HG03439 (cell line): Measurements from ENCODE around the gene MYRFL.

Experiments used
- ATAC-seq: cut with Tn5 transposase; IDR thresholded peaks from one replicate; pipeline ENCODE4 v1.9.1; 2021; ENCODE audit warnings: mild to moderate bottlenecking, moderate library complexity; ENCODE audit not compliant: unreplicated experiment

MYRFL gene

DNA sequence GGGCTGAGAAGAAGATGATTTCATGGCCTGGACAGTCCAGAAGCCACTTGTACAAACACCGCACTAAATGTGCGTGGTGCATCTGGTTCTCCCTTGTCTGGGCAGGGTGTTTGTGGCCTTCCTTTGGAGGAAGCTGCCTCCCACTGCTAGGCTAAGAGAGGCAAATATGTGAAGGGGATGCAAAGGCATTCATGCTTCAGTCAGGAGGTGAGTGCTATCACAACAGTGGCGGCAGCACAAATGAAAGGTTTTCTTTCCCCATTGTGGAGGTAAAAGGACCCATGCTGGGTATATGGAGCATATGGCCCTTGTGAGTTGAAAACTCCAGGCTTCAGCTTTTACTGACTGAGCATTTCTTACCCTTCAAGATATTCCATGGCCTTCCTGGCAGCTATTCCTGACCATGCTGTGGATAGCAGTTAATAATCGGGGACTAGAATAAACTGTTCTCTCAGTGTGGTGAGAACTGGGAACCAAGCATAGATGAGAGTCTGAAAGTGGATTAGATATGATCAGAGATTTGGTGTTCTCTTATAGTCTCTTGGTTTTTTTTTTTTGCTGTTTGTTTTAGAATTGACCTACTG, 69.9 kb downstream of the MYRFL start:
- ATAC-seq: no peak

DNA sequence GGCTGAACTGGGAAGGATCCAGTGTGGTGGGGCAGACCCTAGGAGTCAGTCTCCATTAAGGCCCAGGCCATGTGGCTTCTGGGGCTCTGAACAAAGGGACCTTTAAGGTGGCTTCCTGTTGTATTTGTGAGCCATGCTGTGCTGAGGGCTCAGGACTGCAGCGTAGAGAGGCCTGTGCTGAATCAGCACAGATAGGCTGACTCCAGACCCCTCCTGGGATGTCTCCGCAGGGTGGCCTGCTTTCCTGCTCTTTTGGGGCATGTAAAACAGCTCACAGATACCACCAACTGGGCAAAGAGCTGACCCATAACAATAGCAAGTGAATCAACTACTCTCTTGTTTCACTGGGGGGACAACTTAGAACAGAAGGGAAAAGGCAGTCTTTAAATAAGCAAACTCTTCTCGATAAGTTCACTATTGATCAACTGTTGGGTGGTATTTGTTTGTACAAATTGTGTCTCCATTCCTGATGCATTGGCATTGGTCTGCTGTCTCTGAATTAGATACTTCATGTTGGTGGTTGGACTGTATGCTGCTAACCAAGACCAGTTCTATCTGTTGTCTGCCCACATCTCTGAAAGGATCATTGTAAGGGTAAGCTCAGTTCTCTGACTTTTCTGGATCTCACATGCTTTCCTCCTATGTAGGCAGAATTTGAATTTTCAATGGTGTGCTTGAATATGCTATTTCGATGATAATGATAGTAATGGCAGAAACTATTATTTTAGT, 71.8 kb downstream of the MYRFL start:
- no peak for ATAC-seq

- no peak for ATAC-seq
These were observed 72.7 kb downstream of the MYRFL start for GRCh38 chr12:69897744-69898143.

DNA sequence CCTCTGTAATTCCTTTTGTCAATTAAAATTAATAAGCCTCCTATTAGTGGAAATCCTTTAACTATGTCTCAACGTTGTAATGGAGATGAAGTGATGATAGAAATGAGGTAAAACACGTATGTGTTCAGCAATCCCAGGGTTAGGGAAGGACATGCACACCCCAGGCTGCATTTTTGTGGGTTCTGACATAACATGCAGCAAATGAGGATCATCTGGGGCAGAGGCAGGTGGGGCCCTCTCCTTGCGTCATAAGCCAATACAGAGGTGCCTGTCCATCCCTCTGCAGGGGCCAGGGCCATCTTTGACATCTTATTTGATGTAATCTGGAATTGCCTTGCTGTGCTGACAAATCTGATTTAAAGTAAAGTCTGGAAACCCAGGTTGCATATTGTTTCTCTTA, 73.2 kb downstream of the MYRFL start:
- ATAC-seq: no peak

- peak; percentile 91 for ATAC-seq
These were observed 75.7 kb downstream of the MYRFL start for GRCh38 chr12:69900720-69901131.

GRCh38 chr12:69901221-69901905, 76.3 kb downstream of the MYRFL start:
- ATAC-seq: no peak

DNA sequence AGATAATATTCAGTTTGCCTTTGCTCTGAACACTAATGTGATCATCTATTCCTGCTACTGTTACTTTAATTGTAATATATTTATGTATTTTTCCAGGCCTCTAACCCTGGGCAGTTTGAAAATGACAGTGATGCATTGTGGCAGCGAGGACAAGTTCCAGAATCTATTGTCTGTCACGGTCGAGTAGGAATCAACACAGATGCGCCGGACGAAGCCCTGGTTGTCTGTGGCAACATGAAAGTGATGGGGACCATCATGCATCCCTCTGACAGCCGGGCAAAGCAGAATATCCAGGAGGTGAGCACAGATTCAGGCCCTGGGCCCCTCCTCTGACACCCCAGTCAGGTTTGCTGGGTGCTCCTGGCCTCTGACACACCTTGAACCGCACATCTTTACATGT, 78.5 kb downstream of the MYRFL start:
- ATAC-seq: no peak

- ATAC-seq: no peak
These were observed 79.8 kb downstream of the MYRFL start for GRCh38 chr12:69904777-69905176.

DNA sequence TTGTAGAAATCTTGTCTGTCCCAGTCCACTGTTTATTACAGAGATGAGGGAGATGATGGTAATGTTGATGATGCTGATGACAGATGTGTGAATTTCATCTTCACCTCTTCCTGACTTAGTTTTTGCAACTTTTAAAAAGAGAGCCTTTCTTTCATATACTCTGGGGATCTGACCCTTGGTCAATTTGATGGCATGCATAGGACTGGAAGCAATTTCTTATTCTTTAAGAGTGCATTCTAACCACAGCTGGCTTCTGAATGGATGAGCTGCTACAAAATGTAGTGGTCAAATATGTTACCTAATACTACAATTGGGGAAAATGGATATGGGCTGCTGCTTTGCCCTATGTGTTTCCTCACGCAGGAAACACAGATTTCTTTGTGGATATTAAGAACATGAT, 80.8 kb downstream of the MYRFL start:
- ATAC-seq: no peak

GRCh38 chr12:69906411-69907216, 81.6 kb downstream of the MYRFL start:
- peak; percentile 95 for ATAC-seq

DNA sequence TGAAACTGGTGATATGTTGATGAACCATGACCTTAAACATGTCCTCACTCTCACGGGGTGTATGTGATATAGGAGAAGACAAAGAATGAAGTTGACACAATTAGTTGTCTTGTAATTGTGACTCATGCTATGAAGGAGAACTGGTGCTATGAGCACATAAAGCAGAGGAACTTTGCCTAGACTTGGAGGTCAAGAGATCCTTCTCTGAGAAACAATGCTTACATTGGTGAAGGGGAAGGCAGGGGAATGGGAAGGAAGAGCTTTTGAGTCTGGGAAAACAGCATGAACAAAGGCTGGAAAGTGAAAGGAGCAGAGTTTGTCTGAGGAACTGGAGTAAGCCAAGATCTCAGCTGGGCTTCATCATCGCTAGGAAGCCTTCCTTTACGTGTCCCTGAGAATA, 83.2 kb downstream of the MYRFL start:
- no peak for ATAC-seq

DNA sequence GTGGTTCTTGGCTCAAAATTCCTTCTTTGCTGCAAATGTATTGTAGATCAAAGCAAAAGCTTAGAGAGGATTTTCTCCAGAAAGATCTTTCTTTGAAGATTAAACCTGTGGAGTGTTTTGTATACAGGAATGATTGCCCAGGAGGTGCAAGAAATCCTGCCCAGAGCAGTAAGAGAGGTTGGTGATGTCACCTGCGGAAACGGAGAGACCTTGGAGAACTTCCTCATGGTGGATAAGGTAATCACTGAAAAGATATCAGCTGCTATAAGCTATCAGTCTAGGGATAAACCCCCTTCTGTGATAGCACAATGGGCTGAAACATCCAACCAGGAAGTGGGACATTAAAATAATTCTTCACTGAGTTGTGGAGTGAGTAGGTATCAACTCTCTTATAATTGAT, 85.7 kb downstream of the MYRFL start:
- no peak for ATAC-seq

DNA sequence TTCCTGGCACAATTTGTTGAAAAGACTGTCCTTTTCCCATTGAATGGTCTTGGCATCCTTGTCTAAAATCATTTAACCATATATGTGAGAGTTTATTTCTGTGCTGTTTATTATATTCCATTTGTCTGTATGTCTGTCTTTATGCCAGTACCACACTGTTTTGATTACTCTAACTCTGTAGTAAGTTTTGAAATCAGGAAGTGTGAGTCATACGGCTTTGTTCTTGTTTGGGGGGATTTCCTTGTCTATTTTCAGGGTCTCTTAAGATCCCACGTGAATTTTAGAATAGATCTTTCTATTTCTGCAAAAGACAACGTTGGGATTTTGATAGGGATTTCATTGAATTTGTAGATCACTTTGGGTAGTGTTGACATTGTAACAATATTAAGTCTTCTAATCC, 88.5 kb downstream of the MYRFL start:
- ATAC-seq: no peak

GRCh38 chr12:69915964-69916363, 90.9 kb downstream of the MYRFL start:
- ATAC-seq: no peak

GRCh38 chr12:69916544-69917235, 91.7 kb downstream of the MYRFL start:
- no peak for ATAC-seq

DNA sequence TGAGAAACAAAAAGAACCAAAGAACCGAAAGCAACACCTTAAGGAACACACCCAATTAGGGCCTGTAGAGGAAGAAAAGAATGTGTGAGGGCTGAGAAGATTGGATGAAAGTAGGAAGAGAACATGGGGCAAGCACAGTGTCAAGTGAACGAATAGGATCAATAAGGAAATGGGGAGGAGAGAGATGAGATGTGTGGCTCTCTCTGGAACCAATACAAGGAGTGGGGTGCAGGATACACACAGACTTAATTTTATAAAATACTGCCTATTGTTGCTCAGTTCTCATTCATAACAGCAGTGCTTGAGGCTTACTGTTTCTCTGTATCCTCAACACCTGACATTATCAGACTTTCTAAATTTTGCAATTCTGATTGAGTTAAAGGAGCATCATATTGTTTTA, 93.3 kb downstream of the MYRFL start:
- ATAC-seq: no peak

GRCh38 chr12:69919495-69919894, 94.5 kb downstream of the MYRFL start:
- no peak for ATAC-seq

DNA sequence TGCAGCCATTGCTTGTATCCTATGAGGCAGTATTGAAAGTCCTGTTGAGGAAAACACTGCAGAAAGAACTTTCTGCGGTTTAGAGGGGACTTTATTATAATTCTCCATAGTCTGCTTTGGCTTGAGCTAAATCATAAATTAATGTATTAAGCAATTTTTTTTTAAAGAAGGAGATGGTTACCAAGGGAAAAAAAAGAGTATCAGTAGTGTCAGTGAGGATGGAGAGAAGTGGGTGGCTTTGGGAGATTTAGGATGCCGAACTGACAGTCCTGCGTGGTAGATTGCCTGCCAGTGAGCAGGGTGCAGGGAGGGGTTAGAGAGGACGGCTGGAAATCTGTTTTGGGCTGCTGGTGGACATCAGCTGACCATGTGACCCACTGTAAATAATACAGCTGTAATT, 96.8 kb downstream of the MYRFL start:
- ATAC-seq: no peak

GRCh38 chr12:69922999-69923398, 98.0 kb downstream of the MYRFL start:
- ATAC-seq: no peak

- ATAC-seq: no peak
These were observed 100.3 kb downstream of the MYRFL start for GRCh38 chr12:69925291-69925690.

DNA sequence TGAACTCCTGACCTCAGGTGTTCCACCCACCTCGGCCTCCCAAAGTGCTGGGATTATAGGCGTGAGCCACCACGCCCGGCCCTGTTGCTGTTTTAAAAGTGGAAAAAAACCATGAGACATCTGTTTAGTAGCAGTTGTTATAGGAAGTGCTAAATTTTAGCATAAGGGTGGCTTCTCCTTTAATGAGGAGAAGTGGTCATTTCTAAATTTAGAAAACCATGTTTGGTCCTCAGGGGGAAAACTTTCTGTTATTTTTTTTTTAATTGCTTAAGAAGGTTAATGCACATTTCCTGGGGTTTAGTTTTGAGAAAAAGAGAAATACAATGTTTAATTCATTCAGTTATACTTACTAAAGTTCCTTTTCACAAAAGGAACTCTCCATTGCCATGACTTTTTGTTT, 102.1 kb downstream of the MYRFL start:
- ATAC-seq: no peak
